SK-N-SH treated with all-trans-retinoic acid at 6 μM for 48 hours (cell line): Measurements from ENCODE around the gene MRPL2.

Source experiments
- ATAC-seq: fragments of 200-7000 bp; cut with Tn5 transposase; 3 replicates; pipeline ENCODE4 v1.9.1; 2020; ENCODE audit warnings: mild to moderate bottlenecking, moderate library complexity
- ARNTL ChIP-seq: fragments of 450-650 bp; formaldehyde crosslinking; IDR thresholded peaks from 2 replicates; pipeline ENCODE4 v1.5.0; 2020; ENCODE audit warnings: low read depth, mild to moderate bottlenecking, moderate library complexity, borderline replicate concordance
- CREB5 ChIP-seq: fragments of 250-450 bp; sonication (Bioruptor Pico); IDR thresholded peaks from 2 replicates; pipeline ENCODE4 v1.5.1; 2020; ENCODE audit warnings: low read depth, mild to moderate bottlenecking, moderate library complexity
- CSDC2 ChIP-seq: fragments of 250-450 bp; sonication (Bioruptor Pico); IDR thresholded peaks from 2 replicates; pipeline ENCODE4 v1.5.0; 2020; ENCODE audit warnings: mild to moderate bottlenecking, moderate library complexity
- CSRNP3 ChIP-seq: fragments of 250-450 bp; sonication (Bioruptor Pico); IDR thresholded peaks from 2 replicates; pipeline ENCODE4 v1.5.1; 2021; ENCODE audit warnings: mild to moderate bottlenecking, moderate library complexity
- ESRRG ChIP-seq: fragments of 250-450 bp; sonication (Bioruptor Pico); IDR thresholded peaks from 2 replicates; pipeline ENCODE4 v1.6.1; 2021; ENCODE audit warnings: mild to moderate bottlenecking
- GLIS3 ChIP-seq: fragments of 250-450 bp; sonication (Bioruptor Pico); IDR thresholded peaks from 2 replicates; pipeline ENCODE4 v1.5.0; 2020; ENCODE audit warnings: mild to moderate bottlenecking, moderate library complexity
- OSR1 ChIP-seq: fragments of 250-450 bp; sonication (Bioruptor Pico); IDR thresholded peaks from 2 replicates; pipeline ENCODE4 v1.8.0; 2022; ENCODE audit warnings: moderate library complexity, mild to moderate bottlenecking, inconsistent platforms
- PATZ1 ChIP-seq: fragments of 250-450 bp; sonication (Bioruptor Pico); IDR thresholded peaks from 2 replicates; pipeline ENCODE4 v1.8.0; 2020; ENCODE audit warnings: mild to moderate bottlenecking, moderate library complexity, borderline replicate concordance
- POU6F1 ChIP-seq: fragments of 250-450 bp; sonication (Bioruptor Pico); IDR thresholded peaks from 2 replicates; pipeline ENCODE4 v1.8.0; 2021; ENCODE audit warnings: low read depth, mild to moderate bottlenecking, moderate library complexity, borderline replicate concordance
- PPARA ChIP-seq: fragments of 250-450 bp; sonication (Bioruptor Pico); IDR thresholded peaks from 2 replicates; pipeline ENCODE4 v1.5.0; 2020; ENCODE audit warnings: mild to moderate bottlenecking, borderline replicate concordance
- RARB ChIP-seq: fragments of 250-450 bp; sonication (Bioruptor Pico); IDR thresholded peaks from 2 replicates; pipeline ENCODE4 v1.8.0; 2021; ENCODE audit warnings: mild to moderate bottlenecking, moderate library complexity
- TCF4 ChIP-seq: fragments of 250-450 bp; sonication (Bioruptor Pico); IDR thresholded peaks from 2 replicates; pipeline ENCODE4 v1.8.0; 2021; ENCODE audit warnings: mild to moderate bottlenecking, moderate library complexity, borderline replicate concordance
- TOX ChIP-seq: fragments of 250-450 bp; sonication (Bioruptor Pico); IDR thresholded peaks from 2 replicates; pipeline ENCODE4 v1.8.0; 2021; ENCODE audit warnings: mild to moderate bottlenecking, moderate library complexity, borderline replicate concordance
- TSHZ2 ChIP-seq: fragments of 250-450 bp; sonication (Bioruptor Pico); IDR thresholded peaks from 2 replicates; pipeline ENCODE4 v1.5.0; 2020; ENCODE audit warnings: mild to moderate bottlenecking, moderate library complexity
- ZC3H10 ChIP-seq: fragments of 250-450 bp; sonication (Bioruptor Pico); IDR thresholded peaks from 2 replicates; pipeline ENCODE4 v1.5.1; 2021; ENCODE audit warnings: mild to moderate bottlenecking, moderate library complexity
- ZFP30 ChIP-seq: fragments of 450-650 bp; formaldehyde crosslinking; IDR thresholded peaks from 2 replicates; pipeline ENCODE4 v1.5.0; 2022; ENCODE audit warnings: mild to moderate bottlenecking, moderate library complexity
- ZNF565 ChIP-seq: fragments of 450-650 bp; formaldehyde crosslinking; conservative IDR thresholded peaks from 2 replicates; pipeline ENCODE4 v1.5.0; 2020; ENCODE audit warnings: low read depth, mild to moderate bottlenecking, moderate library complexity
- ZNF70 ChIP-seq: fragments of 450-650 bp; formaldehyde crosslinking; IDR thresholded peaks from 2 replicates; pipeline ENCODE4 v1.5.0; 2020; ENCODE audit warnings: mild to moderate bottlenecking, moderate library complexity

The MRPL2 gene

GRCh38 chr6:43011207-43011606 is 48.0 kb downstream of the MRPL2 start:
- TF ChIP-seq ZC3H10 (CRISPR knock-in tag) (no peak), CREB5 (CRISPR knock-in tag) (no peak), TOX (CRISPR knock-in tag) (no peak), RARB (CRISPR knock-in tag) (no peak), CSDC2 (CRISPR knock-in tag) (no peak), ESRRG (CRISPR knock-in tag) (no peak), OSR1 (CRISPR knock-in tag) (no peak), CSRNP3 (CRISPR knock-in tag) (no peak), ZNF70 (CRISPR knock-in tag) (no peak), GLIS3 (CRISPR knock-in tag) (no peak), TCF4 (CRISPR knock-in tag) (no peak), ZFP30 (no peak), PPARA (CRISPR knock-in tag) (no peak), ARNTL (CRISPR knock-in tag) (no peak), TSHZ2 (CRISPR knock-in tag) (no peak), POU6F1 (CRISPR knock-in tag) (no peak)
- ATAC-seq, result no peak

- no peak for ATAC-seq
These were observed 50.1 kb downstream of the MRPL2 start for GRCh38 chr6:43009124-43009523.

More at GRCh38 chr6:43009124-43009523, 50.1 kb downstream of the MRPL2 start:
- TF ChIP-seq ZNF565 (CRISPR knock-in tag) (no peak), PATZ1 (no peak), CSDC2 (CRISPR knock-in tag) (no peak), RARB (CRISPR knock-in tag) (no peak), ZNF70 (CRISPR knock-in tag) (no peak), PPARA (CRISPR knock-in tag) (no peak), CSRNP3 (CRISPR knock-in tag) (no peak), OSR1 (CRISPR knock-in tag) (no peak)
